ENCODE measurements around the gene SDK1.
"Not testable (repeated sequence)": the region's sequence is repeated elsewhere in the genome, so short reads cannot be mapped to it uniquely, and the experiment has no call there.

The SDK1 gene

GRCh38 chr7:4272141-4272540, 971.1 kb downstream of the SDK1 start:
- no peak for DNase-seq

- no peak for DNase-seq
Observed at GRCh38 chr7:4273566-4274230, 972.6 kb downstream of the SDK1 start.

- DNase-seq: no peak
Observed at GRCh38 chr7:4274286-4274685, 973.2 kb downstream of the SDK1 start.

- DNase-seq: no peak
Observed at GRCh38 chr7:4277936-4278335, 976.9 kb downstream of the SDK1 start.

DNA sequence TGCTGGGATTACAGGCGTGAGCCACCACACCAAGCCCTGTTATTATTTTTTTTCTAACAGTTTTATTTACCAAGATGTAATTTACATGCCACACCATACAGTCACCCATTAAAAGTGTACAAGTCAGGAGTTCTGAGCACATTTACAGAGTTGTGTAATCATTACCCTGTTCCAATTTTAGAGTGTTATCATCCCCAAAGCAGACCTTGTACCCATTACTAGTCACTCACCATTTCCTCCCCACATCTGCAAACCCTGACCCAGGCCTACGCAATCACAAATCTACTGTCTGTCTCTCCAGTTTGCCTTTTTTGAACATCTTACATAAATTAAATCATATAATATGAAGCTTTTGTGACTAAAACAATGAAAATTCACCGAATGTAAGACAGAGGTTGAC, 978.2 kb downstream of the SDK1 start:
- DNase-seq: no peak

- DNase-seq: no peak
Observed at GRCh38 chr7:4281231-4281993, 980.4 kb downstream of the SDK1 start.

GRCh38 chr7:4282434-4283223, 981.6 kb downstream of the SDK1 start:
- DNase-seq: no peak

DNA sequence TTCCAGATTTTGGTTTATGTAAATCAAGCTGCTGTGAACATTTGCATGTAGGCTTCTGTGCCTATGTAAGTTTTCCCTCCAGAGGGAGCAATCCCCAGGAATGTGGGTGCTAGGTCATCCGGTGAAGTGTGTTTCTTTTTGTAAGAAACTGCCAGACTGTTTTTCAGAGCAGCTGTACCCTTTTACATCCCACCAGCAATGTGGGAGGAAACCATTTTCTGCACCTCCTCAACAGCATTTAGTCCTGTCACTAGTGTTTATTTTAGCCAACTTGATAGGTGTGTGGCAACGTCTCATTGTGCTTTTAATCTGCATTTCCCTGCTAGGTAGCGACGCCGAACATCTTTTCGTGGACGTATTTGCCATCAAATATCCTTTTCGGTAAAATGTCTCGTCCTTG, 985.3 kb downstream of the SDK1 start:
- DNase-seq: no peak

- no peak for DNase-seq
Observed at GRCh38 chr7:4288791-4289394, 987.8 kb downstream of the SDK1 start.

DNA sequence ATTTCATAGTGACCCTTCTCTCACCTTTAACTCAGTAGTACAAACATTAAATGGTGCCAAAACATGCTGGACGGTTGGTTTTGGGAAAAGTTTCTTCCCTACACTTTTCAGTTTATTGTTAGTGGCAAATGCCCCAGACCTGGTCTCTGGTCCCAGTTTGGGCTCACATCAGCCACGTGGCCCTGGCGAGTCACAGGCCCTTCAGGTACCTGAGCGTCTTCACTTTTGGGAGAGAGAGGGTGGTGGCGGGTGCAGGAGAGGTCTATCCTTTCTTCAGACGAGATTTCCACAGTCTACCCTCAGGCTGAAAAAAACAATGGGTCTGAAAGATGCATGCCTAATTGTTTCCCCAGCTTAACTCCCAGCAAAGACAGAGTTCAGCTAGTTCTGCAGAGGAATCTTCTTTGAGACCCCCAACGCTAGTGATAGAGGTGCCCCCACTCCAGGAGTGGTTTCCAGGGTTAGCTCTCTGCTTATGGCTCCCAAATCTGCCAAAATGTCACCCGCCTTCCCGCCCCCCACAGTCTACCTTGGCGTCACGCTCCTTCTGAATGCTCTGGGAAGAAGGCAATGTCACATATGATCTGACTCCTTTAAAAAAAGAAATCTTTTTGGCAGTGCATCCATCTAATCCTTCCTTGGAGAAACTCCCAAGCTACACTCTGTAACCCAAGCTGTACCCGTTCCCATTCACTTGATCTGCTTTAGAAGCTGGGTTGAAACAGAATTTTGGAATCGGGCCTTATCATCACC, 996.3 kb downstream of the SDK1 start:
- no peak for DNase-seq

- DNase-seq: no peak
Observed at GRCh38 chr7:4297918-4298219, 996.8 kb downstream of the SDK1 start.

DNA sequence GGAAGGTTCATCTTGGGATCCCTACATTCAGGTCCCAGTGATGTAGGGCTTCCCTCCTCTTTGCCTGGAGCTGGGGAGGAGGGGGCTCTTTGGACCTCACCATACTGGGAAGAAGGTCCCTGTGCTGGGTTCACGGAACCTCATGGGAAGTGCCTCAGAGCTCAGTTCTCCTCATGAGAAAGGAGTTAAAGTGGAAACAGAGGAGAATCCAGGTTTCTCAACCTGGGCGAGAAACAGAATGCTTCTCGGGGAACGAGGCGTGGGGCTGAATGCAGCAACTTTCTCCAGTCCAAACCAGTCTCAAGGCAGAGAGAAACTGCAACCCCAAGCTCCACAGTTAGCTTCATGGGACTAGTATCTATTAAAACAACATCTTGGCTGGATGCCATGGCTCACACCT, 998.4 kb downstream of the SDK1 start:
- DNase-seq: no peak

DNA sequence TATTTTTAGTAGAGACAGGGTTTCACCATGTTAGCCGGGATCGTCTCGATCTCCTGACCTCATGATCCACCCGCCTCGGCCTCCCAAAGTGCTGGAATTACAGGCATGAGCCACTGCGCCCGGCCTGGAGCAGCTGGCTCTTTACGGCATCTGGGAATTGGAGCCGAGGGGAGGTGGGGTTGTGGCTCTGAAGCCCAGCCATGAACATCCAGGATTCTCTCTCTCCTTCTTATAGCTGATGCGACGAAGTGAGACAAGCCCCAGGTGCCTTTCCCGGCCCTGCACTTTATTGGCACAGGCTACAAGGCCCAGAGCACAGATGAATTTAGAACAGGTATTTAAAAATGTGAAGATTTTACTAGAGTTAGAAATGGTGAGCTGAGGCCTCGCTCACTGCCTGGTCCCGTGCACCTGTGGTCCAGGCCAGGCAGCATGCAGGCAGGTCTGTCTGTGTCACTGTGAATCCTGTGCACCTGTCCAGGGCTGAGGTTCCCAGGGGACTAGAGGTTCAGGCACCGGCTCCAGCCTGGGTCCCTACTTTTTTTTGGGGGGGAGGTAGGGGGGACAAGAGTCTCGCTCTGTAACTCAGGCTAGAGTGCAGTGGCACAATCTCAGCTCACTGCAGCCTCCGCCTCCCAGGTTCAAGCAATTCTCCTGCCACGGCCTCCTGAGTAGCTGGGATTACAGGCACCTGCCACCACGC, 1001.3 kb downstream of the SDK1 start:
- no peak for DNase-seq

GRCh38 chr7:4307316-4308204, 1006.5 kb downstream of the SDK1 start:
- no peak for DNase-seq

DNA sequence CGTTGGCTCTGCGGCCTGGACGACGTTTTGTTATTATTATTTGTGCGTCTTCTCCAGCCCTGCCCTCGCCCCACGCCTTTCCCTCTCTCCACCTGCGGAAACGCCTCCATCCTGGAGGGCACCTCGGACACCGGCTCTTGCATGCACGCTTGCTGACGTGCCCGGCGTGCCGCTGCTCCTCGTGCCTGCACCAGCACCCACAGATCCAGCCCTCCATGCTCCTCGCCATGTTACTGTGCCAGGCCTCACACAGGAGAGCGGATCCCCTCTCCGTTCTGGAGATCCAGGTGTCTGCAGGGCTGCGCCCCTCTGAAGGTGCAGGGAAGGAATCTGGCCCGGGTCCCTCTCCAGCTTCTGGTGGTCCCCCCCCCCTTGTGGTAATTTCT, 1007.1 kb downstream of the SDK1 start:
- no peak for DNase-seq

GRCh38 chr7:4313911-4314310, 1012.9 kb downstream of the SDK1 start:
- not testable (repeated sequence) for DNase-seq

- not testable (repeated sequence) for DNase-seq
Observed at GRCh38 chr7:4314316-4314715, 1013.3 kb downstream of the SDK1 start.
